ENCODE measurements around the gene CRYBG3.

Gene CRYBG3

DNA sequence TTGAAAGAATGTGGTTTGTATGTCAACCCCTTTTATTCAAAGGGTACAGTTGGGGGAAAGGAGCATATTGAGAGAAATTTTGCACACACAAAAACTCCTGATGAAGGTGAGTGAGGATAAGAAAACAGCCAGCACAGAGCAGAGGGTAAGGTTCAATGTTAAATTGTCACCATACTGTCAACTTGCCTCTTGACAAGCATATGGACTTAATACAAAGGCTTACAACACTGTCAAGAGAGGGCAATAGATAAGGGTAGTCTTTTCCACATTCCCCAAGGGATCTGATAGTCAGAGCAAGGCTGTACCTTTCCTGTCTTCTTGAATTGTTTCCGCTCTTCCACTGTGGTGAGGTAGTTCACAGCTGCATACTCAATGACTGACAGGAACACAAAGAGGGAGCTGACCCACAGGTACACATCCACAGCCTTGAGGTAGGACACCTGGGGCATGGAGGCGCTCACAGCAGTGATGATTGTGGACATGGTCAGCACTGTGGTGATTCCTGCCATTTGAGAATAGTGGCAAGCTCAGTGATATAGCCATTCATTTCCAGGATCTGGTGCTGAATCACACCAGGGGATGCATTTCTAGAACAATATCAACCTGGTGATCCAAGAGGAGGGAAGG lies 170.8 kb downstream of the CRYBG3 start:
- no peak for DNase-seq (ENCODE audit: low spot score)
- Mint-ChIP-seq H3K9me3 (peaks cover 17% of the 10 kb centered on the region), H3K4me1 (ENCODE audit: low read depth) (peaks cover 29% of the 10 kb centered on the region), H3K36me3 (ENCODE audit: low read depth) (peaks cover 4% of the 10 kb centered on the region), H3K27me3 (ENCODE audit: low read depth) (no peaks in the 10 kb centered on the region), H3K27ac (no peak overlapping the region), H3K4me3 (no peak overlapping the region)

GRCh38 chr3:97993526-97993925 lies 171.7 kb downstream of the CRYBG3 start:
- Mint-ChIP-seq H3K36me3 (ENCODE audit: low read depth) (peaks cover 1% of the 10 kb centered on the region), H3K4me3 (no peak overlapping the region), H3K27me3 (ENCODE audit: low read depth) (no peaks in the 10 kb centered on the region), H3K4me1 (ENCODE audit: low read depth) (peaks cover 29% of the 10 kb centered on the region), H3K27ac (no peak overlapping the region), H3K9me3 (peaks cover 8% of the 10 kb centered on the region)
- no peak for DNase-seq (ENCODE audit: low spot score)

GRCh38 chr3:97994328-97994945 lies 172.6 kb downstream of the CRYBG3 start:
- Mint-ChIP-seq H3K27ac (no peak overlapping the region), H3K4me1 (ENCODE audit: low read depth) (peaks cover 29% of the 10 kb centered on the region), H3K36me3 (ENCODE audit: low read depth) (peaks cover 2% of the 10 kb centered on the region), H3K27me3 (ENCODE audit: low read depth) (peaks cover 2% of the 10 kb centered on the region), H3K9me3 (peaks cover 4% of the 10 kb centered on the region), H3K4me3 (no peak overlapping the region)
- no peak for DNase-seq (ENCODE audit: low spot score)
